Smooth muscle cell of the brain vasculature (primary cell): ENCODE data around the gene PIF1.

ENCODE experiments used
- DNase-seq: peaks from one replicate; pipeline ENCODE4 v3.0.0-alpha.2; 2012; ENCODE audit warnings: low read depth, low spot score

The PIF1 gene

GRCh38 chr15:64825431-64826294 lies at the start of gene PIF1:
Gene PIF1 (minus strand): TSS chr15:64825647. CDS start chr15:64824335, 1,312 bp downstream.
- DNase-seq, result peak; percentile 95

- DNase-seq, result no peak
These were observed 44.9 kb upstream of the PIF1 start for GRCh38 chr15:64870353-64870752.

- DNase-seq, result no peak
These were observed 44.1 kb upstream of the PIF1 start for GRCh38 chr15:64869501-64869900.

GRCh38 chr15:64865998-64866520 lies 40.6 kb upstream of the PIF1 start:
- peak; percentile 92 for DNase-seq

- peak; percentile 59 for DNase-seq
These were observed 39.9 kb upstream of the PIF1 start for GRCh38 chr15:64865126-64865997.

- no peak for DNase-seq
These were observed 38.6 kb upstream of the PIF1 start for GRCh38 chr15:64864068-64864467.

GRCh38 chr15:64862408-64862807 lies 37.0 kb upstream of the PIF1 start:
- no peak for DNase-seq

GRCh38 chr15:64861960-64862359 lies 36.5 kb upstream of the PIF1 start:
- DNase-seq, result no peak

- DNase-seq, result no peak
These were observed 35.9 kb upstream of the PIF1 start for GRCh38 chr15:64861331-64861730.

GRCh38 chr15:64859226-64859625 lies 33.8 kb upstream of the PIF1 start:
- no peak for DNase-seq

- no peak for DNase-seq
These were observed 32.7 kb upstream of the PIF1 start for GRCh38 chr15:64858021-64858575.

GRCh38 chr15:64857421-64857820 lies 32.0 kb upstream of the PIF1 start:
- no peak for DNase-seq

- DNase-seq, result no peak
These were observed 31.1 kb upstream of the PIF1 start for GRCh38 chr15:64856429-64857145.

GRCh38 chr15:64855205-64855975 lies 29.9 kb upstream of the PIF1 start:
- DNase-seq, result no peak

GRCh38 chr15:64854526-64854925 lies 29.1 kb upstream of the PIF1 start:
- no peak for DNase-seq

- DNase-seq, result no peak
These were observed 28.6 kb upstream of the PIF1 start for GRCh38 chr15:64854041-64854440.

- DNase-seq, result no peak
These were observed 26.0 kb upstream of the PIF1 start for GRCh38 chr15:64851503-64851840.

GRCh38 chr15:64850778-64851502 lies 25.5 kb upstream of the PIF1 start:
- no peak for DNase-seq

- DNase-seq, result no peak
These were observed 22.6 kb upstream of the PIF1 start for GRCh38 chr15:64847876-64848716.
